Spleen (tissue), 7 donors: Measurements from ENCODE around the gene DYNLT2B.
"Not testable (repeated sequence)": the region's sequence is repeated elsewhere in the genome, so short reads cannot be mapped to it uniquely, and the experiment has no call there.

ENCODE experiments used
- POLR2A ChIP-seq, 3 donors: fragments of 450-650 bp; IDR thresholded peaks; one replicate each; pipeline ENCODE4 v1.5.1; 2017; ENCODE audit warnings: antibody characterized with exemption in 3 of 3, mild to moderate bottlenecking in 1 of 3
- POLR2AphosphoS5 ChIP-seq, 3 donors: sonication (generic); formaldehyde crosslinking; IDR thresholded peaks; one replicate each; pipeline ENCODE4 v1.5.1; 2017; ENCODE audit warnings: antibody characterized with exemption in 3 of 3
- TF ChIP-seq, protein P1 (sequence below), 11 experiments: fragments of 200-600 bp in 7 of 11; fragments of 450-650 bp in 4 of 11; sonication (generic) in 4 of 11; IDR thresholded peaks in 8 of 11; conservative IDR thresholded peaks in 3 of 11; 1 replicate in 7 of 11; 2 replicates in 4 of 11; pipeline versions ENCODE4 v1.4.0 to v1.8.0; 2016 to 2021; ENCODE audit warnings: antibody characterized with exemption in 11 of 11, inconsistent platforms in 4 of 11, mild to moderate bottlenecking in 1 of 11
- donor health status: DM: no; HTN: no; CAD: no; lungs with moderate emphysema.
- donor health status: DM: no; HTN: no; CAD: no.
- donor health status: DM: no; HTN: no; CAD: no.

DNA sequence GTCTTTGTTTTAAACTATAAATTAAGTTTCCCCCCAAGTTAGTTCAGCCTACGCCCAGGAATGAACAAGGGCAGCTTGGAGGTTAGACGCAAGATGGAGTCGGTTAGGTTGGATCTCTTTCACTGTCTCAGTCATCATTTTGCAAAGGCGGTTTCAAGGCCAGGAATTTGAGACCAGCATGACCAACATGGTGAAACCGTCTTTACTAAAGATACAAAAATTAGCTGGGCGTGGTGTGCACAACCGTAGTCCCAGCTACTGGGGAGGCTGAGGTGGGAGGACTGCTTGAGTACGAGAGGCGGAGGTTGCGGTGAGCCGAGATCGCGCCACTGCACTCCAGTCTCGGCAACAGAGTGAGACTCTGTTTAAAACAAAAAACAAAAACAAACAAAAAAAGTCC, 25.9 kb upstream of the DYNLT2B start:
- TF ChIP-seq, protein P1, sequence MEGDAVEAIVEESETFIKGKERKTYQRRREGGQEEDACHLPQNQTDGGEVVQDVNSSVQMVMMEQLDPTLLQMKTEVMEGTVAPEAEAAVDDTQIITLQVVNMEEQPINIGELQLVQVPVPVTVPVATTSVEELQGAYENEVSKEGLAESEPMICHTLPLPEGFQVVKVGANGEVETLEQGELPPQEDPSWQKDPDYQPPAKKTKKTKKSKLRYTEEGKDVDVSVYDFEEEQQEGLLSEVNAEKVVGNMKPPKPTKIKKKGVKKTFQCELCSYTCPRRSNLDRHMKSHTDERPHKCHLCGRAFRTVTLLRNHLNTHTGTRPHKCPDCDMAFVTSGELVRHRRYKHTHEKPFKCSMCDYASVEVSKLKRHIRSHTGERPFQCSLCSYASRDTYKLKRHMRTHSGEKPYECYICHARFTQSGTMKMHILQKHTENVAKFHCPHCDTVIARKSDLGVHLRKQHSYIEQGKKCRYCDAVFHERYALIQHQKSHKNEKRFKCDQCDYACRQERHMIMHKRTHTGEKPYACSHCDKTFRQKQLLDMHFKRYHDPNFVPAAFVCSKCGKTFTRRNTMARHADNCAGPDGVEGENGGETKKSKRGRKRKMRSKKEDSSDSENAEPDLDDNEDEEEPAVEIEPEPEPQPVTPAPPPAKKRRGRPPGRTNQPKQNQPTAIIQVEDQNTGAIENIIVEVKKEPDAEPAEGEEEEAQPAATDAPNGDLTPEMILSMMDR (IDR thresholded peaks at IDR 0.05 in 8 of 11, conservative IDR thresholded peaks at IDR 0.05 in 3 of 11) = not testable (repeated sequence)
- not testable (repeated sequence) for TF ChIP-seq POLR2AphosphoS5, POLR2A (IDR thresholded peaks at IDR 0.05)
